MCF 10A (cell line): Measurements from ENCODE around the gene ADCY4. TPM values are rescaled to one million over a fixed set of nuclear protein-coding genes. Genes with fewer than 3 reads are reported as not detected.

Source experiments
- BruUV-seq: library from RNA; stranded (reverse); fragments of 400-500 nt; replicated peaks from 2 replicates; lab custom pipeline; 2021; lab: Mats Ljungman, UMichigan
- CTCF ChIA-PET: fragments of 300-600 bp; sonication (Branson Sonifier 250); formaldehyde crosslinking; extraction: SDS; loops from one replicate; lab custom pipeline; 2021; ENCODE audit warnings: antibody characterized with exemption, inconsistent platforms; lab: Yijun Ruan, JAX
- POLR2A ChIA-PET: fragments of 300-600, 350-650 bp; sonication (Branson Sonifier 250); formaldehyde crosslinking; extraction: SDS; loops from one replicate; lab custom pipeline; 2020; ENCODE audit warnings: antibody characterized with exemption, inconsistent platforms; lab: Yijun Ruan, JAX
- DNase-seq: peaks from one replicate; pipeline ENCODE4 v3.0.0-alpha.2; 2018; ENCODE audit not compliant: unreplicated experiment
- H3K27ac Mint-ChIP-seq: one replicate; pipeline ENCODE4 v1.8.0; 2022; ENCODE audit warnings: mild to moderate bottlenecking, low read depth, mixed read lengths; ENCODE audit not compliant: unreplicated experiment
- H3K27me3 Mint-ChIP-seq: one replicate; pipeline ENCODE4 v1.8.0; 2022; ENCODE audit warnings: mixed read lengths; ENCODE audit not compliant: insufficient read depth, unreplicated experiment
- H3K36me3 Mint-ChIP-seq: one replicate; pipeline ENCODE4 v1.8.0; 2022; ENCODE audit warnings: mild to moderate bottlenecking, moderate library complexity, mixed read lengths; ENCODE audit not compliant: insufficient read depth, unreplicated experiment
- H3K4me1 Mint-ChIP-seq: one replicate; pipeline ENCODE4 v1.8.0; 2022; ENCODE audit warnings: mixed read lengths; ENCODE audit not compliant: insufficient read depth, unreplicated experiment
- H3K4me3 Mint-ChIP-seq: one replicate; pipeline ENCODE4 v1.8.0; 2022; ENCODE audit warnings: mild to moderate bottlenecking, moderate library complexity, mixed read lengths; ENCODE audit not compliant: unreplicated experiment
- H3K9me3 Mint-ChIP-seq: one replicate; pipeline ENCODE4 v1.8.0; 2022; ENCODE audit warnings: mixed read lengths; ENCODE audit not compliant: unreplicated experiment
- intact Hi-C: fragments of 100-400 bp; cut with micrococcal nuclease; formaldehyde crosslinking; loops from 2 replicates; pipeline ENCODE4 v1.14.1; 2022
- total RNA-seq: library from RNA; stranded (reverse); gene quantifications from 2 replicates; pipeline ENCODE4 v1.2.3, GENCODE V29; 2022
- TF ChIP-seq, protein P1 (sequence below): fragments of 200-600 bp; IDR thresholded peaks from one replicate; pipeline ENCODE4 v1.8.0; 2022; ENCODE audit warnings: antibody characterized with exemption, mild to moderate bottlenecking; ENCODE audit not compliant: unreplicated experiment

ADCY4 gene
- total RNA-seq, 1 experiment from 2014 or later, result not detected

DNA sequence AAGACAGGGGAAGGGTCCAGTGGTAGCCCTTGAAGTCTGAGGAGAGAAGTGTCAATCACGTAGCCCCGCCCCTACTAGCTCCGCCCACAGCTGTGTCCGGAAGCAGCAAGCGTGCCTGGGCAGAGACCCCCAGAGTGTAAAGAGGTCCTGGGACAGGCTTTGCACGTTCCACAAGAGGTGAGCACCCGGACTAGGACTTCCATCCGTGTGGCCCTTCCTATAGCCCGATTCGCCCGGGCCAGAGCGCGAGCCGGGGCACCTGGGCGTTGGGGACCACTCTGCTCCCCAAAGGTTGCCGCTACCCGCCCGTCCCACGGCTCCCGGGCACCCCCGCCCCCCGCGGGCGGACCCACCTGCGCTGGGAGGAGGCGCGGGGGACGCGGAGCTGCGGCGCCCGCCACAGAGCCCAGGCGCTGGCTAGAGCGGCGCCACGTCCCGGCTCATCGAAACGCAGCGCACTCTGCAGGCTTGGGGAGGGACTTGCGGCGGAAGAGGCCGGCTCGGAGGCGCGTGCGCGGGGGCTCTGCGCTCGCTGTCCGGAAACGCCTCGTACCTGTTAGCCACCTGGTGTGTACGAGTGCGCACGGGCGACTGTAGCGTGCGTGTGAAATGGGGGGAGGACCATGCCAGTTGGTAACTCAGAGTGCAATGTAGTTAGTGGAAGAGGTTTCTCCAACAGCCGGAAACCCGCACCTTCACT is 63.6 kb downstream of the ADCY4 start, which contains the start of gene RABGGTA:
Gene RABGGTA, minus strand, starts transcription at position 464 of the 700 bp plus-strand sequence. CDS start 482 bp downstream, outside the sequence.
- peak; percentile 88 for DNase-seq
- Mint-ChIP-seq H3K4me3 (peak within 1 kb of the TSS; percentile 89), H3K27me3 (no peaks in the 10 kb centered on the region), H3K36me3 (peaks cover 19% of the 10 kb centered on the region), H3K27ac (peak within 1 kb of the TSS; percentile 16), H3K4me1 (peaks cover 43% of the 10 kb centered on the region), H3K9me3 (no peaks in the 10 kb centered on the region)
- TF ChIP-seq, protein P1, sequence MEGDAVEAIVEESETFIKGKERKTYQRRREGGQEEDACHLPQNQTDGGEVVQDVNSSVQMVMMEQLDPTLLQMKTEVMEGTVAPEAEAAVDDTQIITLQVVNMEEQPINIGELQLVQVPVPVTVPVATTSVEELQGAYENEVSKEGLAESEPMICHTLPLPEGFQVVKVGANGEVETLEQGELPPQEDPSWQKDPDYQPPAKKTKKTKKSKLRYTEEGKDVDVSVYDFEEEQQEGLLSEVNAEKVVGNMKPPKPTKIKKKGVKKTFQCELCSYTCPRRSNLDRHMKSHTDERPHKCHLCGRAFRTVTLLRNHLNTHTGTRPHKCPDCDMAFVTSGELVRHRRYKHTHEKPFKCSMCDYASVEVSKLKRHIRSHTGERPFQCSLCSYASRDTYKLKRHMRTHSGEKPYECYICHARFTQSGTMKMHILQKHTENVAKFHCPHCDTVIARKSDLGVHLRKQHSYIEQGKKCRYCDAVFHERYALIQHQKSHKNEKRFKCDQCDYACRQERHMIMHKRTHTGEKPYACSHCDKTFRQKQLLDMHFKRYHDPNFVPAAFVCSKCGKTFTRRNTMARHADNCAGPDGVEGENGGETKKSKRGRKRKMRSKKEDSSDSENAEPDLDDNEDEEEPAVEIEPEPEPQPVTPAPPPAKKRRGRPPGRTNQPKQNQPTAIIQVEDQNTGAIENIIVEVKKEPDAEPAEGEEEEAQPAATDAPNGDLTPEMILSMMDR, result peak; percentile 67
- ChIA-PET CTCF (interaction anchor here (0.6 to 32.3 kb wide), 15 partner anchors 8 to 77 kb away, joined by 3 to 457 read pairs (median 4); partner anchors contain the start of genes CIDEB, DHRS1, LTB4R2 and NOP9), POLR2A (interaction anchor here (0.7 to 9.5 kb wide), 24 partner anchors 10 to 160 kb away, joined by 3 to 146 read pairs (median 6); partner anchors contain the start of genes CHMP4A, CIDEB, DCAF11 and DHRS1)
- BruUV-seq, result no TSS peak
- intact Hi-C loops, result loop anchor here (1.0 kb wide), 2 partner anchors 26 to 29 kb away; partner anchors contain the start of gene TINF2

DNA sequence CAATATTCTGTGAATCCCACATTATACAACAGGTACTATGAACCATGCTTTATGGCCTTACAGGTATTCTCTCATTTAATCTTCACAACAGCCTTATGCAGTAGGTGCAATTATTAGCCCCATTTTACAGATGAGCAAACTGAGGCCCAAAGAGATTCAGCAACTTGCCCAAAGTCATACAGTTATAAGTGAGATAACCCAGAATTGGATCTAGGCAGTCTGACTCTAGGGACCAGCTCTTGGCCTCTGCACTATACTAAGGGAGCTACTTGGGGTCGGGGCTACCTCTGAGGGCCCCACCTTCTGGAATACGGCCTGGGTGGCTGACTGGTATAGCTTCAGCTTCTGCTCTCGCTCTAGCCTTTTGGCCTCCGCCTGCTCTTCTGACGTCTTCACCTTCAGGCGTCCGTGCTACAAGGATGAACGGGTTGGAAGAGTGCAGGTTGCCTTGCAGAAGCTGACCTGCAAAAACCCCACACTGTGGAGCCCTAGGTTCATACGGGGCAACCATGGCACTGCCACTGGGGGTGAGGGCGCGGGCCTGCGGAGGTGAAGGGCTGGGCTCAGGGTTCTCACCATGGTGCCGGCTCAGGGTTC is 64.2 kb downstream of the ADCY4 start:
- TF ChIP-seq, protein P1, result no peak
- peak overlapping the region; percentile 89 for H3K4me3 Mint-ChIP-seq
- peaks cover 43% of the 10 kb centered on the region for H3K4me1 Mint-ChIP-seq
- ChIA-PET POLR2A (interaction anchor here (0.6 to 9.5 kb wide), 18 partner anchors 9 to 156 kb away, joined by 3 to 146 read pairs (median 10); partner anchors contain the start of genes CHMP4A, DCAF11, DHRS1 and LTB4R2), CTCF (interaction anchor here (0.6 to 32.3 kb wide), 15 partner anchors 9 to 713 kb away, joined by 3 to 457 read pairs (median 4); partner anchors contain the start of genes CIDEB, DHRS1, LTB4R and LTB4R2)
- peaks cover 24% of the 10 kb centered on the region for H3K36me3 Mint-ChIP-seq
- H3K9me3 Mint-ChIP-seq, result no peaks in the 10 kb centered on the region
- peak; percentile 31 for DNase-seq
- H3K27me3 Mint-ChIP-seq, result no peaks in the 10 kb centered on the region
- peak overlapping the region; percentile 16 for H3K27ac Mint-ChIP-seq
- intact Hi-C loops, result loop anchor here (1.0 kb wide), 2 partner anchors 27 to 28 kb away; partner anchors contain the start of gene TINF2
- BruUV-seq, result no TSS peak

DNA sequence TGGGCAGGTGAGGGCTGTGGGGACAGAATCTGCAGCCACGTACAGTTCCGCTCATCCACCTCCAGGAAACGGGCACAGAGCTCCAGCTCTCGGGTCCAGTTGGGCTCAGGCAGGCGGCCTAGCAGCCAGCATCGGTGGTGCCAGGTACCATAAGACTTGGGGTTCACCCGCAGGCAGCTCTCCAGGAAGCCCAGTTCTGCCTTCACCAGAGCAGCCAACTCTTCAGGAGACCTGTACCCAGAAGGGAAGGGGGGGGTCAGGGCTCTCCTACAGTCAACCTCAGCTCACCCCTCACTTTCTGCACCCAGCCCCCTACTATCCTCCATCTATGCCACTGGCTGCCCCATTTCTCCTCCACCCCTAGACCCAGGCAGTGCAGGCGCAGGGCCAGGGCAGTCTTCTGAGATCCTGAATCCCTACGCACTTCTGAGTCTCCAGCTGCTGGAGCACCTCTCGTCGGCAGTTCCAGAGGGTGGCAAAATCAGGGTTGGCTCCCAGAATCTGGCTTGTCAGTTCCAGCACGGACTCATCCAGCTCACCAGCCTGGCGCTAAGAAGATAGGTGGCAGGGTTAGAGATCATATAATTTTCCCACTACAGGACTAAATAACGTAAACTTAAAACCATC is 64.8 kb downstream of the ADCY4 start:
- H3K27ac Mint-ChIP-seq, result no peak overlapping the region
- ChIA-PET CTCF (interaction anchor here (0.6 to 32.3 kb wide), 16 partner anchors 8 to 712 kb away, joined by 3 to 457 read pairs (median 4); partner anchors contain the start of genes CIDEB, DHRS1, LTB4R and LTB4R2), POLR2A (interaction anchor here (0.6 to 9.5 kb wide), 14 partner anchors 9 to 80 kb away, joined by 3 to 146 read pairs (median 10); partner anchors contain the start of genes CHMP4A, DHRS1, LTB4R2 and NOP9)
- H3K9me3 Mint-ChIP-seq, result no peaks in the 10 kb centered on the region
- TF ChIP-seq, protein P1, result no peak
- no peak for DNase-seq
- no peaks in the 10 kb centered on the region for H3K27me3 Mint-ChIP-seq
- H3K36me3 Mint-ChIP-seq, result peaks cover 24% of the 10 kb centered on the region
- intact Hi-C loops, result no loop called here
- peak overlapping the region; percentile 89 for H3K4me3 Mint-ChIP-seq
- TSS peak; percentile 39 for BruUV-seq
- H3K4me1 Mint-ChIP-seq, result peaks cover 44% of the 10 kb centered on the region
